Inferior parietal cortex (tissue), 1 donor: ENCODE measurements around the gene GXYLT2.
"Not testable (repeated sequence)": the region's sequence is repeated elsewhere in the genome, so short reads cannot be mapped to it uniquely, and the experiment has no call there.

Experiments used
- DNase-seq: peaks from one replicate; pipeline ENCODE4 v3.0.0-alpha.2; 2016; ENCODE audit errors: extremely low spot score

Gene GXYLT2

DNA sequence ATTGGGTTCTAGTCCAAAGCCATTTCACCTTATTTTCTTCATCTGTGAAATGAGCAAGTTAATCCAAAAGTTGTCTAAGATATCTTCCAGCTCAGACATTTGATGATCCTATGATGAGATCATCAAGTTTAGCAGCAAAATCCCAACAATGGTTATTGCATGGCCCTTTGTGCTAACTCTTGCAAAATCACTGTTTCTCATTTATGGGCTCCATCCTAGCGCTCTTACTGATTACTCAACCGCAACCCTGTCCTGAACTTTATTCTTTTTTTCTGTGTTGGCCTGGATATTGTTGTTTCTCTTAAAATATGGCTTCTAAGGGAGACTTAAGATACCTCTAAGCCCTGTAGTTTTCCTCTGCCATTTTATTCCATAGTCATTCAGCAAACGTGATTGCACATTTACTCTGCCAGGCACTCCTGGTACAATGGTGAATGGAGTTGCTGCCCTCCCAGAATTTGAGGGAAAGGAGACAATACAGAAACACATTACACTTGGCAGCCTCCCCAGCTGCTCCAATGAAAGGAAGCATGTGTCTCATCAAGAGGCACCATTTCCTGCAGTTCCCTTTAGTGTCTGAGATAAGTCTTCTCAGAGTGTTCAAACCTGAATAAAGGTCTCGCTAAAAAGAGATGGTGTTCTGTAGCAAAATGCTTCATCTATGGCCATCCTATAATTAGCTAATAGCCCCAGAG, 4.4 kb downstream of the GXYLT2 start:
- peak; percentile 87 for DNase-seq

DNA sequence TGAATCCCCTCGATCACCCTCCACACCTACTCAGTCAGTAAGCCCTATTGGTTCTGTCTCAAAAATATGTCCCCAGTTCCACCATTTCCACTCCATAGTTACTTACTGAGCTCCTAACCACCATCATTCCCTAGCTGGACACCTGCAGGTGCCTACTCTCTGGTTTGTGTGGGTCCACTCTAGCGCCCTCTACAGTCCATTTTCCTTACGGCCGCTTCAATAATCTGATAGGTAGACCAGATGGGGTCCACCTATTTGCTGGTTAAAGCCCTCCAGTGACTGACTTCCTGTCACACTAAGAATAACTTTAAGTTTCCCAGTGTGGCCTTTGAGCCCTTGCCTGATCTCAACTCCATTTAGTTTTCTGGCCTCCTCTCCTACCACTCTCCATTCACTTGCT, 5.0 kb downstream of the GXYLT2 start:
- no peak for DNase-seq

DNA sequence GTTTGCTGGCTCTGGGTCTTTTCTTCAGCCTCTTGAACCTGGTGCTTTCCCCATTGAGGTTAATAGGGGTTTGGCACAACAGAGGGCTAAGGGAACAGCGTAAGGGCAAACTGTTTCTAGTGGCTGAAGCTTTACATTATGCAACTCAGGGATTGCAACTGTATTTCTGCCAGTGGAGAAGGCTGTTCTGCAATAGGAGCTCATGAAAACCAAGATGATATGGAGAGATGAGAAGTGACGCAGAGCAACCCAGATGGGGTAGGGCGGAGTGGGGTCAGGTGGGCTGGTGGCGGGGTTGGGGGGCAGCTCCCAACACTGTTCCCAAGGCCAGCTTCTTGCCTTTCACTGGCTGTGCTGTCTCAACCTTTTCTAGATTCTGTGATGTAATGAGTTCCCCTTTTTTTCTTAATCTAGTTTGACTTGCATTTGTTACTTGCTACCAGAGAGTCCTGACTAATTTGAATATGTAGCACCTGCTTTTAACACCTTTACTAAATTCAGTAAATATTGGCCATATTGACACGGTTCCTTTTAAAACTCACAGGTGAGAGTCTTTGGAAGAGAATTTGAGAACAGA, 7.2 kb downstream of the GXYLT2 start:
- DNase-seq = no peak

DNA sequence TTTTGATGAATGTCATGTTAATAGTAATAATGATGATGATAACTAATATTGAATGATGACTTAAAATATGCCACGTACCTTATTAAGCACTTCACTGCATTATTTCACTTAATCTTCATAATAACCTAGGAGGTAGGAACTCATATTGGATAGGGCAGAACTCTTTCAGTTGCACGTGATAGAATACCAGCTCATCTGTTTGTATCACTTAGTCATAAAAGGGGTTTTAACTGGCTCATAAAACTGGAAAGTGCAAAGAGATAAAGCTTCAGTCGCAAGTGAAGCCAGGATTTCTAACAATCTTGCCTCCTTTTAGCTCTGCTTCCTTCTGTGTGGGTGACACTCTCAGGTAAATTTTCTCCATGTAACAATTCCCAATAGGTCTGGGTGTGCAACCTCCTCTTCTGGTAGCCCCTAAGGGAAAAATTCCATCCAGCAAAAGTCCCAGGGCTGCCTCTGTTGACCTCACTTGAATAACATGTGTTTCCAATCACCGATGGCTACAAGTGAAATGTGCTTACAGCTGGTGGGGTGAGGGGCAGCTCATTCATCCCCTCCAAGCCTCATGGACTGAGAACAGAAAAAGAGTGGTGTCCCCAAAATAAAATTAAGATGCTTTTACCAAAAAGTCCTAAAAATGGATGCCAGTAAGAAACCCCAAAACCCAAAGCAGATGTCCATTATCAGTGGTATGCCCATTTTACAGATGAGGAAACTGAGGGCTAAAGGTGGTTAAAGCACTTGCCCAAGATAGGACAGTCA, 9.3 kb downstream of the GXYLT2 start:
- no peak for DNase-seq

DNA sequence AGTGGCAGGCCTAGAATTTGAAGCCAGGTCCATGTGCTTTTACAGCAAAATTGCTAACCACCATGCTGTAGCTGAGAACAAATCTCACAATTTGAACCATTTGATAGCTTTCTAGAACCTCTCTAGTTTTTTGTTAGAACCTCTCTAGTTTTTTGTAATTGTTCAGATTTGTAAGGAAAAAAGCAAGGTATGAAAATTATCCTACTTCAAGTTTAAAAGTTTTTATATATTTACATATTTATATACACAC, 9.8 kb downstream of the GXYLT2 start:
- DNase-seq = no peak

DNA sequence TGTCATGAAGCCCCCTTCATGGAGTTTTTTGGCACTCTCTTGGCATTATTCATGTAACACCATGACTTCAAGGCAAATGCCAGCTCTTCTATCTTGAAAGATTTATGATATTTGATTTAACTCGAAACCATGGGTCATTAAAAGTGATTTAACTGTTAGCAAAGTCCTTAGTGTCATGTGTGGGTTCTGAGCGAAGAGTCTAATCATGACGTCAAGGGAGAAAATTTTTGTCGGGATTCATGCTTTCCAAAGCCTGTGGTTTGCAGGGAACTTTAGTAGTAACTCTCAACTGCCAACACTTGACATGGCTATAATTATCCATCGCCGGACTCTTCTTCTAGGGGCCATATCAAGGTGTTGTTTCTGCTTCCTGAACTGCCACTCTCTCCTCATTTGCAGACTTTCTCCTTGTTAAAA, 11.5 kb downstream of the GXYLT2 start:
- DNase-seq = no peak

DNA sequence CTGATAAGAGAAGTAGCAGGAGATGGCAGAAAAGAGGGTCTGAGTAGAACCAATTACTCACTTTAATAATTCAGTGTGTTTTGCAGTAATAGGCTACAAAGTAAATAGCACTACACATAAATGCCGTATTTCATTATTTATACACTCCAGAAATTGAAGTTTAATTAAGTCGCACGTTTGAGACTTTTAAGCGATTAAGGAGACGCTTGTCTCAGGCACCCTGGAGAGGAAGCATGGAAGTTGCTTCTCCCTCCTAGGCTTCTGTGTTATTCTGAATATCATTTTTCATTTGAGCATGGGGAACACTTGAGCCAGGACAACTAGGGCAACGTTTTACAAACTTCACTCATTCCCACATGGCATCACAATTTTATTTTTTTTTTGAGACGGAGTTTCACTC, 12.2 kb downstream of the GXYLT2 start:
- no peak for DNase-seq

DNA sequence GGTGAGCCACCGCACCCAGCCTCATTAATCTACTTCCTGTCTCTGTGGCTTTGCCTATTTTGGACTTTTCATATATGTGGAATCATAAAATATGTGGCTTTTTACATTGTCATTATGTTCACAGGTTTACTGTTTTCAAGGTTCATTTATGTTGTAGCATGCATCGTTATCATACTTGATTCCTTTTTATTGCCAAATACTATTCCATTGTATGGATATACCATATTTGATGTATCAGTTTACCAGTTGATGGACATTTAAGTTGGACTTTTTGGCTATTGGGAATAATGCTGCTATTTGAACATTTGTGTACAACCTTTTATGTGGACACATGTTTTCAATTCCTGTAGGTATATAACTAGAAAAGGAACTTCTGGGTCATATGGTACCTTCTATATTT, 14.0 kb downstream of the GXYLT2 start:
- no peak for DNase-seq

DNA sequence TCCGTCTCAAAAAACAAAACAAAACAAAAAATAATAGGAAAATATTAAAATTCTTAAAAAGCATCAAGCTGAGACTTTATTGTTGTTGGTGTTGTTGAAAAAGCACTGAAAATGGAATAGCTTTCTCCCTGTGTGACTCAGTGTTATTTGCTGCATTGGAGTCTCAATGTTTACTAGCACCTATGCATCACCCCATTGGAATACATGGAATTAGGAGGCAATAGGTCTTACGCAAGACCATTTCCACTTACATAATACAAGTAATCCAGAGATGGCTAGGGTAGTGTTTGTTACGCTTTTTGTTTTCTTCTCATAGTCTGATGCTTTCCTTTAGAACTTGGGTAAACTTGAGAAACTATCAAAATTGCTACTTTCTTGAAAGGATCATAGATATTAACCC, 15.2 kb downstream of the GXYLT2 start:
- no peak for DNase-seq

DNA sequence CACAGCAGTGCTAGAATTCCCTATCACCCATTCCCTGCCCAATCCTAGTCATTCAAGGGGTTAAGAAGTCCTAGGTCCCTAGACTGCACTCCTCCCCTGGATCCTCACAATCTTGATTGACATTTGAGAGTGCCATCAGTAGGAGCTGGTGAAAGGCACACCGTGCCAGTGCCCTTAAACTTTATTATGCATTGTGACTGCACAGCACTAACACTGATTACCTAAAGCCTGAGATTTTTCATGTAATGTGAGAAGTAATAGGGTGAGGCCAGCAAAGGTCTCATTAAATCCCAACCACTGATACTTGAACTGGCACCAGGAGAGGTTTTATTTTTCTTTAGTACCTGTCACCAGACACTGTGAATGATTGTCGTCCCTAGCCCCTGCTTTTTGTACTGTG, 16.3 kb downstream of the GXYLT2 start:
- no peak for DNase-seq

DNA sequence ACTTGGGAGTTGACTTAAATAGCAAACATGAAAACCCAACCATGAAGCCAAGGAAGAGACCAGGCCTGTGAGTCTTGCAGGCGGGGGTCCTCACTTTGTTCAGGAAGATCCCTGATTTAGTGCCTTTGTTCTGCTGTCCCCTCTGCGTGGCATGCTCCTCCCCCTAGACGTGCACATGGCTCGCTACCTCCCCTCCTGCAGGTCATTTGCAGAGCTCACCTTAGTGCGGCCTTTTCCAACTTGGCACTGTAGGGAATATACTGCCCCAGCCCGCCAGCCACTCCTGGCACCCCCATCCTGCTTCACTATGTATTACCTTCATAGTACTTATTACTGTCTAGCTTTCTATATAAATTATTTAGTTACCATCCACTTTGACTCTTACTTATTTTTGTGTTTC, 18.3 kb downstream of the GXYLT2 start:
- no peak for DNase-seq

DNA sequence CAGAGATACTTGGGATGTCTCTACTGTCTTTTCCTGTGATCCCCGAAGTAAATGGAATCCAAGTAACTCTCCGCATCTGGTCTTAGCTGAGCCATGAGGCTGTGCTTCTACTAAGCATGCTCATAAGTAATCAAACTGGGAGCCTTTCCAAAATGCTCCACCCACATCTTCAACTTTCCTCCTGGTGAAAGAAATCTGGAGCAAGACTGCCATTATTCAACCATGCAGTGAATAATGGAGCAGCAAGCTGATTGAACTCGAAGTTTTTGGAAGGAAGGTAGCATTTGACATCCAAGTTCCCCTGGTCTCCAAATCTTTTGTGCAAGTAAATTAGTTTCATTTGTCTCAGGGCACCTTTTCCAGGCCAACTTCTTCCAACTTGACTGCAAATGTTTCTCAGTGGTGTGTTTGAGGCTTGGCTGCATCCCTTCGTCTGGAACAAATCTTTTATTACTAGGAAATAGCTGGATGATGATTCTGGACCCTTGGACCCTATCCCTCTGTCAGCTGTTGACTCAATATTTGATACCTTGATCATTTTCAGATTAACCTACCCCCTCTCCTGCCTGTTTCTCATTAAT, 19.4 kb downstream of the GXYLT2 start:
- peak; percentile 42 for DNase-seq

DNA sequence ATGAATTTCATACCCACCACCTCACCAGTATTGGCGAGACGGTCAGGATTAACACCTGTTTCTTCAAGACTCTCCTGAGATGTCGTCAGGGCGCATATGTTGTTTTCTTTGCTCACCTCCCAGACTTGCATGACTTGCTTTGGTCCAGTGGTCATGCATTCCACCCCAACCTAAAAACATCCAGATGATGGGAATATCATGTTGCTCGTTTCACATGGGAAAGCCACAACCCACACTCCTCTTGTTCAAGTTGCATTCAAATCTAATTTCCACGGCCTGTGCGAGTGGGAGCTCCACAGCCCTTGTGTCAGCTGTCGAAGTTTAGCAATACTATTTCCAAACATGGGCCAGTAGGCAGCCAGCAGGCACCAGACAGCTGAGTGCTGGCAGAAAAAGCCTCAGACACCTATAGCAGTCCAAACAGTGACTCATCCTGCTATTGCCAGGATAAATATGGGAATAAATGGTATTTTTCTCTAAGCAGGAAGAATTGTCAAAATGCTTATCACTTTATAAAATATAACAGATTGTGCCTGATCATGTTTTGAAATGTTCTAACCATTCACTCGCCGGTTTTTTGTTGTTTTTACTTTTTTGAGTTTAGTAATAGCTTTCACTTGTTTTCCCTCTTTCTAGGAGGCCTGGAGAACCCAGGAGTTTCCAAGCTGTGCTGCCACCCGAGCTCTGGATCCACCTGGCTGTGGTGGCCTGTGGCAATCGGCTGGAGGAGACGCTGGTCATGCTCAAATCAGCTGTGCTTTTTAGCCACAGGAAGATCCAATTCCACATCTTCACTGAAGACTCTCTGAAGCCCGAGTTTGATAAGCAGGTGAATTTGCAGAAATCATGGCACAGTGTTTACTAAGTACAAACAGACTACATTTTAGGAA, 20.1 kb downstream of the GXYLT2 start:
- DNase-seq = peak; percentile 25

DNA sequence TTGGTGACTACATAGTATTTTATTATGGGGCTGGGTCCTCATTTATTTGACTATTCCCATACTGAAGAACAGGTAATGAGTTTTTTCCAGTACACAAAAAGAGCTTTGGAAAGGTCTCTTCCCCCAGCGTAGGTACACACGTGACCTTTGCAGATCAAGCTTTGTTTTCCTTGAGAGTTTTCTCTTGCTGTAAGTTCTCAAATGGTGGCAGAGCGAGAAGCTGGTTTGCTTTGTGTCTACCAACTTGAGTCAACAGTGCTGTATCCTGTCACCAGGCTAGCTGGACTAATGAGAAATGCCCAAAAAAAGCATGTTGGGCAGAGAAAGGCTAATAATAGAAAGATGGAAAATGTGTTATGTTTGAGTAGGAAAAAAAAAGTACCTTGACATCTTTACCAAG, 21.7 kb downstream of the GXYLT2 start:
- no peak for DNase-seq

DNA sequence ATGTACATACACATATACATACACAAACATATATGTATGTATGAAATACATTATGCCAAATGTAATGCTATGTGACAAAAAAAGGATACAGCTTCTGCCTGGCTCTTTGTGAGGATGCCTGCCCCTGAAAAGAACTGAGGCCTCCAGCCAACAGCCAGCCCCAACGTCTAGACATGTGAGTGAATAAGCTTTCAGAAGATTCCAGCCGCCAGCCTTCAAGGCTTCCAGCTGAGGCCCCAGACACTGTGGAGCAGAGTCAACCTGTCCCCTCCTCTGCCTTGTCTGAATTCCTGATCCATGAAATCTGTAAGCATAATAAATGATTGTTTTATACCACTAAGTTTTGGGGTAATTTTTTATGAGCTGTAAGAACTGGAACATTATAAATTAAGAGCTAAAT, 24.7 kb downstream of the GXYLT2 start:
- DNase-seq = no peak

DNA sequence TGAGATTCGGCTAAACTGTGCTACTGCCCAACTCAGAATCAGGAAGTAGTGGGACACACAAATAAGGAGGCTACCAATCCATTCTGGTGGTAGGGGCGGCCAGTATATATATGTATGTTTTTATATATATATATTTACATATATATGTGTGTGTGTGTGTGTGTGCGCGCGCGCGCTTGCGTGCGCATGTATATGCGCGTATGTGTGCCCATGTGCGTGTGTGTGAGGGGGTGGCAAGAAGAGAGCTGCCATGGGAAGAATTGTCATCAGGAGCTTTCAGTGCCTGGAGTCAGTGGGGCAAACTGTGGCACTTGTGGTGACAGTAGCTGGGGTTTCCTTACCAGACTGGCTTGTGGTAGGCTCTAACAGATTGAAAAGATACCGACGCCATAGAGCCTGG, 26.5 kb downstream of the GXYLT2 start:
- no peak for DNase-seq

DNA sequence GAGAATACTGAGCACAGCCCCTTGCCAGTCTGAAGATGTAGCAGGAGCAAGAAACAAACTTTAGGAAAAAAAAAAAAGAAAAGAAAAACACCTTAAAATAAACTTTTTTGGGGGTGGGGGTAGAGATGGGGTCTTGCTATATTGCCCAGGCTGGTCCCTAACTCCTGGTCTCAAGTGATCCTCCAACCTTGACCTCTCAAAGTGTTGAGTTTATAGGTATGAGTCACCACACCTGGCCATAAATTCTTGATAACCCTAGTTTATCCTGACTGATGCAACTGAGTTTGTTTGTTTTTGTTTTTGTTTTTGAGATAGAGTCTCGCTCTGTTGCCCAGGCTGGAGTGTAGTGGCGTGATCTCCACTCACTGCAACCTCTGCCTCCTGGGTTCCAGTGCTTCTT, 28.4 kb downstream of the GXYLT2 start:
- no peak for DNase-seq

DNA sequence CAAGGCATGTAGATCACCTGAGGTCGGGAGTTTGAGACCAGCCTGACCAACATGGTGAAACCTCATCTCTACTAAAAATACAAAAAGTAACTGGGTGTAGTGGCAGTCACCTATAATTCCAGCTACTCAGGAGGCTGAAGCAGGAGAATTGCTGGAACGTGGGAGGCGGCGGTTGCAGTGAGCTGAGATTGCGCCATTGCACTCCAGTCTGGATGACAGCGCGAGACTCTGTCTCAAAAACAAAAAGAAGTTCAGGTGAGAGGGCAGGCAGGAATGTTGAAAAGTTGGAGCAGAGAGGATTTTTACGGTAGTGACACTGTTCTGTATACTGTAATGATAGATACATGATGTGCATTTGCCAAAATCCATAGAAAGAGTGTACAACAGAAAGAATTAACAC, 31.7 kb downstream of the GXYLT2 start:
- DNase-seq = no peak

DNA sequence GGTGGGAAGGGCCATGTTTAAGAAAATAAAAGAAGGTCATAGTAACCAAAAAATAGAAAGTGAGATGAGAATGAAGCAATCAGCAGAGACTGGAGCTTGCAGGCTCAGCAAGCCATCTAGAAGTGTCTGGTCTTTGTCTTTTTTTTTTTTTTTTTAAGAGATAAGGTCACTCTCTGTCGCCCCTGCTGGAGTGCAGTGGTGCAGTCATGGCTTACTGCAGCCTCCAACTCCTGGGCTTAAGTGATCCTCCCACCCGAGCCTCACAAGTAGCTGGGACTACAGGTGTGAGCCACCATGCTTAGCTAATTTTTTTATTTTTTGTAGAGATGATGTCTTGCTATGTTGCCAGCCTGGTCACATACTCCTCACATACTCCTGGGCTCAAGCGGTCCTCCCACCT, 36.2 kb downstream of the GXYLT2 start:
- DNase-seq = no peak

DNA sequence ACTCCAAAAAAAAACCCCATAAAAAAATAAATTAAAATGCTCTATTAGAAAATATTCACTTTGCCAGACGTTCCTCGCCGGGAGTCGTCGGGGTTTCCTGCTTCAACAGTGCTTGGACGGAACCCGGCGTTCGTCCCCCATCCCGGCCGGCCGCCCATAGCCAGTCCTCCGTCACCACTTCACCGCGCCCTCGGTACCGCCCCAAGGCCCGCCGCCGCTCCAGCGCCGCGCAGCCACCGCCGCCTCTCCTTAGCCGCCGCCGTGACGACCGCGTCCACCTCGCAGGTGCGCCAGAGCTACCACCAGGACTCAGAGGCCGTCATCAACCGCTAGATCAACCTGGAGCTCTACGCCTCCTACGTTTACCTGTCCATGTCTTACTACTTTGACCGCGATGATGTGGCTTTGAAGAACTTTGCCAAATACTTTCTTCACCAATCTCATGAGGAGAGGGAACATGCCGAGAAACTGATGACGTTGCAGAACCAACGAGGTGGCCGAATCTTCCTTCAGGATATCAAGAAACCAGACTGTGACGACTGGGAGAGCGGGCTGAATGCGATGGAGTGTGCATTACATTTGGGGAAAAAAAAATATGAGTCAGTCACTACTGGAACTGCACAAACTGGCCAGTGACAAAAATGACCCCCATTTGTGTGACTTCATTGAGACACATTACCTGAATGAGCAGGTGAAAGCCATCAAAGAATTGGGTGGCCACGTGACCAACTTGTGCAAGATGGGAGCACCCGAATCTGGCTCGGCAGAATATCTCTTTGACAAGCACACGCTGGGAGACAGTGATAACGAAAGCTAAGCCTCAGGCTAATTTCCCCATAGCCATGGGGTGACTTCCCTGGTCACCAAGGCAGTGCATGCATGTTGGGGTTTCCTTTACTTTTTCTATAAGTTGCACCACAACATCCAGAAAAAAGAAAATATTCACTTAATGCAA, 41.2 kb downstream of the GXYLT2 start:
- DNase-seq = not testable (repeated sequence)

DNA sequence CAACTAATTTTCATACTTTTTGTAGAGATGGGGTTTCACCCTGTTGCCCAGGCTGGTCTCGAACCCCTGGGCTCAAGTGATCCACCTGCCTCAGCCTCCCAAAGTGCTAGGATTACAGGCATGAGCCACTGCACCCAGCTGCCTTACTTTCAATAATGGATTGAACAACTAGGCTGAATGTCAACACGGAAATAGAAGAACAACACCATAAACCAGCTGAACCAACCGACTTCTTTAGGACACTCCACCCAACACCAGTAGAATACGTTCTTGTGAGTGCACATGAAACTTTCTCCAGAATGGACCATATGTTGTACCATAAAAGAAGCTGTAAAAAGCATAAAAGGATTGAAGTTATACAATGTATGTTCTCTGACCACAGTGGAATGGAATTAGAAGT, 42.9 kb downstream of the GXYLT2 start:
- DNase-seq = no peak
